ENCODE data around the gene CYP4F12.

- TF ChIP-seq CREB1 (IDR thresholded peaks at IDR 0.05; ENCODE audit: low read depth) (no peak), NRF1 (conservative IDR thresholded peaks at IDR 0.05; ENCODE audit: low read depth, low read length) (no peak), WRNIP1 (IDR thresholded peaks at IDR 0.05; ENCODE audit: borderline replicate concordance, low read depth, low read length) (no peak), MYC (IDR thresholded peaks at IDR 0.05; ENCODE audit: insufficient read depth, insufficient read length, insufficient replicate concordance, low read length, severe bottlenecking) (no peak), EZH2 (IDR thresholded peaks at IDR 0.05; ENCODE audit: borderline replicate concordance, control insufficient read depth, low read depth, low read length) (no peak), EP300 (IDR thresholded peaks at IDR 0.05; ENCODE audit: borderline replicate concordance in 1 of 2, control insufficient read depth in 1 of 2, low read depth in 2 of 2, low read length in 2 of 2) (no peak), BHLHE40 (IDR thresholded peaks at IDR 0.05; ENCODE audit: borderline replicate concordance in 1 of 2, low read depth in 2 of 2, low read length in 1 of 2) (no peak), SREBF1 (IDR thresholded peaks at IDR 0.05; ENCODE audit: low read length) (no peak), CTCF (IDR thresholded peaks at IDR 0.05 in 2 of 3, conservative IDR thresholded peaks at IDR 0.05 in 1 of 3; ENCODE audit: control insufficient read depth in 2 of 3, extremely low read depth in 1 of 3, insufficient read depth in 1 of 3, low read depth in 3 of 3, low read length in 3 of 3) (no peak), POLR2A (IDR thresholded peaks at IDR 0.05; ENCODE audit: low read depth, low read length) (no peak), YY1 (IDR thresholded peaks at IDR 0.05; ENCODE audit: low read depth, low read length) (no peak), SMC3 (IDR thresholded peaks at IDR 0.05; ENCODE audit: borderline replicate concordance, low read length) (no peak), PAX5 (IDR thresholded peaks at IDR 0.05; ENCODE audit: borderline replicate concordance, low read depth, low read length) (no peak), SREBF2 (IDR thresholded peaks at IDR 0.05; ENCODE audit: low read length) (no peak)
These were observed 50.1 kb downstream of the CYP4F12 start for GRCh38 chr19:15722956-15723355.

All from GM12878 (cell line).